HepG2 (cell line): ENCODE data around the gene ZNF865. TPM values are rescaled to one million over a fixed set of nuclear protein-coding genes. Genes with fewer than 3 reads are reported as not detected.

Experiments
- BRD4 ChIP-seq: sonication (generic); formaldehyde crosslinking; IDR thresholded peaks from 2 replicates; pipeline ENCODE4 v1.4.0; 2020; ENCODE audit warnings: missing genetic modification reagents
- CENPX ChIP-seq: sonication (generic); formaldehyde crosslinking; IDR thresholded peaks from 2 replicates; pipeline ENCODE4 v1.9.0; 2021; ENCODE audit warnings: mild to moderate bottlenecking, missing genetic modification reagents, moderate library complexity
- ELF4 ChIP-seq: sonication (generic); formaldehyde crosslinking; IDR thresholded peaks from 2 replicates; pipeline ENCODE4 v1.5.0; 2020; ENCODE audit warnings: missing genetic modification reagents, mild to moderate bottlenecking, moderate library complexity, borderline replicate concordance
- FOXK1 ChIP-seq: sonication (generic); formaldehyde crosslinking; IDR thresholded peaks from 2 replicates; pipeline ENCODE4 v1.4.0; 2020; ENCODE audit warnings: low read depth, missing genetic modification reagents, borderline replicate concordance
- GABPA ChIP-seq, 2 experiments: IDR thresholded peaks; 2 replicates each; pipeline ENCODE4 v1.6.1; 2011 to 2016; ENCODE audit warnings: low read depth in 2 of 2, low read length in 1 of 2, missing biosample characterization in 1 of 2, missing genetic modification characterization in 1 of 2
- GATAD2A ChIP-seq: IDR thresholded peaks from 2 replicates; pipeline ENCODE4 v1.6.1; 2016
- HMG20B ChIP-seq: conservative IDR thresholded peaks from 2 replicates; pipeline ENCODE4 v1.6.1; 2016; ENCODE audit warnings: missing genetic modification reagents, missing compliant biosample characterization
- ISL2 ChIP-seq: sonication (generic); formaldehyde crosslinking; IDR thresholded peaks from 2 replicates; pipeline ENCODE4 v1.5.0; 2020; ENCODE audit warnings: missing genetic modification reagents
- KDM2A ChIP-seq: sonication (generic); formaldehyde crosslinking; IDR thresholded peaks from 2 replicates; pipeline ENCODE4 v1.4.0; 2020; ENCODE audit warnings: low read depth, missing genetic modification reagents, borderline replicate concordance
- KMT2B ChIP-seq: IDR thresholded peaks from 2 replicates; pipeline ENCODE4 v1.6.1; 2016; ENCODE audit warnings: missing genetic modification reagents, missing compliant biosample characterization
- MAFF ChIP-seq: IDR thresholded peaks from 2 replicates; pipeline ENCODE4 v1.6.1; 2011; ENCODE audit warnings: low read depth, low read length, improper control_type of control experiment
- MBD4 ChIP-seq: IDR thresholded peaks from 2 replicates; pipeline ENCODE4 v1.6.1; 2012; ENCODE audit warnings: low read length, inconsistent platforms, borderline replicate concordance
- MEF2D ChIP-seq: sonication (generic); formaldehyde crosslinking; IDR thresholded peaks from 2 replicates; pipeline ENCODE4 v1.5.1; 2020; ENCODE audit warnings: mild to moderate bottlenecking, missing genetic modification reagents
- MTA1 ChIP-seq: sonication (generic); formaldehyde crosslinking; IDR thresholded peaks from 2 replicates; pipeline ENCODE4 v1.4.0; 2020; ENCODE audit warnings: missing genetic modification reagents, mild to moderate bottlenecking, borderline replicate concordance
- MYC ChIP-seq: sonication (generic); formaldehyde crosslinking; IDR thresholded peaks from 2 replicates; pipeline ENCODE4 v1.9.0; 2021; ENCODE audit warnings: missing genetic modification reagents, borderline replicate concordance
- NR1H2 ChIP-seq: sonication (generic); formaldehyde crosslinking; IDR thresholded peaks from 2 replicates; pipeline ENCODE4 v1.8.1; 2022; ENCODE audit warnings: low read depth, missing genetic modification reagents, borderline replicate concordance
- NR2F2 ChIP-seq: IDR thresholded peaks from 2 replicates; pipeline ENCODE4 v1.6.1; 2012; ENCODE audit warnings: low read depth, inconsistent platforms, borderline replicate concordance
- PCBP1 ChIP-seq: fragments of 200-400 bp; formaldehyde crosslinking; IDR thresholded peaks from 2 replicates; pipeline ENCODE4 v1.6.1; 2017; ENCODE audit warnings: mild to moderate bottlenecking, low read depth, low read length, borderline replicate concordance
- POGZ ChIP-seq: sonication (generic); formaldehyde crosslinking; IDR thresholded peaks from 2 replicates; pipeline ENCODE4 v1.4.0; 2020; ENCODE audit warnings: mild to moderate bottlenecking, missing genetic modification reagents
- POLR2AphosphoS2 ChIP-seq: IDR thresholded peaks from 2 replicates; pipeline ENCODE4 v1.6.1; 2011; ENCODE audit warnings: low read depth, low read length, improper control_type of control experiment
- RBM22 ChIP-seq: fragments of 200-400 bp; formaldehyde crosslinking; optimal IDR thresholded peaks from 2 replicates; pipeline ENCODE3; 2017; ENCODE audit warnings: mild to moderate bottlenecking, low read length, moderate library complexity
- RFXAP ChIP-seq: sonication (generic); formaldehyde crosslinking; IDR thresholded peaks from 2 replicates; pipeline ENCODE4 v1.4.0; 2020; ENCODE audit warnings: missing genetic modification reagents, borderline replicate concordance
- RXRA ChIP-seq: sonication (generic); formaldehyde crosslinking; IDR thresholded peaks from 2 replicates; pipeline ENCODE4 v1.5.1; 2020; ENCODE audit warnings: missing genetic modification reagents
- SALL2 ChIP-seq: sonication (generic); formaldehyde crosslinking; IDR thresholded peaks from 2 replicates; pipeline ENCODE4 v1.8.1; 2023; ENCODE audit warnings: mild to moderate bottlenecking, missing genetic modification reagents, inconsistent platforms
- SOX6 ChIP-seq, 2 experiments: fragments of 450-650 bp in 1 of 2; sonication (generic) in 1 of 2; formaldehyde crosslinking in 1 of 2; IDR thresholded peaks; 2 replicates each; pipeline versions ENCODE4 v1.4.0 to v1.6.1; 2017 to 2020; ENCODE audit warnings: antibody characterized with exemption in 1 of 2, mild to moderate bottlenecking in 1 of 2, missing genetic modification reagents in 1 of 2
- SP2 ChIP-seq: sonication (generic); formaldehyde crosslinking; IDR thresholded peaks from 2 replicates; pipeline ENCODE4 v1.5.1; 2020; ENCODE audit warnings: mild to moderate bottlenecking, missing genetic modification reagents
- TCF7 ChIP-seq: sonication (generic); IDR thresholded peaks from 2 replicates; pipeline ENCODE4 v1.6.1; 2016; ENCODE audit warnings: antibody characterized with exemption, low read depth
- ZBTB7A ChIP-seq: sonication (generic); formaldehyde crosslinking; IDR thresholded peaks from 2 replicates; pipeline ENCODE4 v1.8.0; 2022; ENCODE audit warnings: mild to moderate bottlenecking, missing genetic modification reagents
- ZFP82 ChIP-seq: sonication (generic); formaldehyde crosslinking; IDR thresholded peaks from 2 replicates; pipeline ENCODE4 v1.5.1; 2020; ENCODE audit warnings: mild to moderate bottlenecking, missing genetic modification reagents, borderline replicate concordance
- ZNF12 ChIP-seq: sonication (generic); formaldehyde crosslinking; IDR thresholded peaks from 2 replicates; pipeline ENCODE4 v1.5.0; 2020; ENCODE audit warnings: missing genetic modification reagents
- ZNF264 ChIP-seq: sonication (generic); formaldehyde crosslinking; IDR thresholded peaks from 2 replicates; pipeline ENCODE4 v1.4.0; 2020; ENCODE audit warnings: missing genetic modification reagents
- ZNF572 ChIP-seq: sonication (generic); formaldehyde crosslinking; IDR thresholded peaks from 2 replicates; pipeline ENCODE4 v1.5.1; 2020; ENCODE audit warnings: mild to moderate bottlenecking, missing genetic modification reagents
- ZNF709 ChIP-seq: sonication (generic); formaldehyde crosslinking; IDR thresholded peaks from 2 replicates; pipeline ENCODE4 v1.5.0; 2020; ENCODE audit warnings: mild to moderate bottlenecking, missing genetic modification reagents
- ZNF775 ChIP-seq: sonication (generic); formaldehyde crosslinking; IDR thresholded peaks from 2 replicates; pipeline ENCODE4 v1.4.0; 2020; ENCODE audit warnings: missing genetic modification reagents, mild to moderate bottlenecking, moderate library complexity, borderline replicate concordance
- polyA plus RNA-seq, 8 experiments: library from polyadenylated mRNA; depleted of rRNA in 3 of 8; stranded (reverse) in 7 of 8; unstranded in 1 of 8; fragments of >200 nt; fragmentation: Illumina TruSeq in 4 of 8; extraction: Trizol in 4 of 8; gene quantifications; 2 replicates each; pipeline versions ENCODE4 v1.2.1 to v1.2.3, GENCODE V29; 2011 to 2016; ENCODE audit warnings: low read depth in 4 of 8, missing spikeins in 1 of 8, mixed read lengths in 1 of 8; ENCODE audit not compliant: insufficient read depth in 1 of 8
- total RNA-seq, 5 experiments: library from RNA; depleted of rRNA; stranded (reverse); fragments of >200 nt; fragmentation: Illumina TruSeq; extraction: Trizol; gene quantifications; 2 replicates each; pipeline ENCODE4 v1.2.3, GENCODE V29; 2016; ENCODE audit warnings: low read depth in 1 of 5

Gene ZNF865
- total and polyA plus RNA-seq, 2 of the 13 experiments (the other 11 are each of a cell fraction or from before 2014, with no cell fraction given): 0.93 to 1.0 TPM

DNA sequence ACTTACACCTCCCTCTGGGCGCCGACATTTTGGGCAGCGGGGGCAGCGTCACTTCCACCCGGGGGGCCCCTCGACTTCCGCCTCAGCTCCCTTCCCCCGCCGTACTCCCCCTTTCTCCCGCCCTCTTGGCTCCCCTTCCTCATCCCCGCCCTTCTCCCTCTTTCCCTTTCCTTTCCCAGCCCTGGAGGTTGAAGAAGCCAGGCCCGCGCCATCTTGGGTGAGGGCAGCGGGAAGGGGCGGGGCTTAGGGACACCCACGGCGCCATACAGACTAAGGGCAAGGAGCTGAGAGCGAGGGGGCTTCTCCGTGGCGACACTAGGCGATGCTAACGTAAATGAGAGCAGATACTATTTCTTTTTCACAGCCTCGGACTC is 6.0 kb upstream of the ZNF865 start, which contains the start of gene FIZ1 (continued):
- TF ChIP-seq POGZ: peak; percentile 31; the same call in 1 of the 2 replicates
- no peak for TF ChIP-seq BRD4
- TF ChIP-seq RXRA (CRISPR knock-in tag): peak; percentile 9; the same call in 1 of the 2 replicates
- TF ChIP-seq ZNF572 (CRISPR knock-in tag): no peak
- no peak for TF ChIP-seq TCF7
- TF ChIP-seq MAFF: no peak
- peak; percentile 82 for TF ChIP-seq GABPA (IDR thresholded peaks at IDR 0.05; ENCODE audit: low read depth, low read length)
- peak; percentile 92 for TF ChIP-seq GABPA (CRISPR knock-in tag; IDR thresholded peaks at IDR 0.05; ENCODE audit: low read depth)
- no peak; the same call in 1 of the 2 replicates for TF ChIP-seq GATAD2A (CRISPR knock-in tag)
- TF ChIP-seq KDM2A (CRISPR knock-in tag): peak; percentile 33; the same call in 1 of the 2 replicates
- no peak for TF ChIP-seq POLR2AphosphoS2
- peak; percentile 74; the same call in 1 of the 2 replicates for TF ChIP-seq PCBP1
- TF ChIP-seq HMG20B (CRISPR knock-in tag): no peak
- no peak for TF ChIP-seq ZNF12 (CRISPR knock-in tag)
- TF ChIP-seq FOXK1 (CRISPR knock-in tag): peak; percentile 66; the same call in 1 of the 2 replicates
- no peak for TF ChIP-seq ZFP82 (CRISPR knock-in tag)
- no peak for TF ChIP-seq RBM22
- TF ChIP-seq SOX6 (IDR thresholded peaks at IDR 0.05): no peak
- peak; percentile 70 for TF ChIP-seq SOX6 (CRISPR knock-in tag; IDR thresholded peaks at IDR 0.05)
- no peak for TF ChIP-seq ZBTB7A (CRISPR knock-in tag)
- TF ChIP-seq NR1H2 (CRISPR knock-in tag): no peak
- peak; percentile 21; the same call in 1 of the 2 replicates for TF ChIP-seq ELF4 (CRISPR knock-in tag)
- TF ChIP-seq SALL2 (CRISPR knock-in tag): 0 out of 2 replicates have a peak, but pooled peaks have one; percentile 81
- 0 out of 2 replicates have a peak, but pooled peaks have one; percentile 22 for TF ChIP-seq RFXAP (CRISPR knock-in tag)
- no peak for TF ChIP-seq ZNF264 (CRISPR knock-in tag)
- TF ChIP-seq ISL2 (CRISPR knock-in tag): no peak
- no peak for TF ChIP-seq MBD4
- TF ChIP-seq KMT2B: no peak
- TF ChIP-seq NR2F2: no peak
- no peak for TF ChIP-seq MEF2D
- no peak for TF ChIP-seq ZNF709 (CRISPR knock-in tag)
- no peak for TF ChIP-seq CENPX (CRISPR knock-in tag)
- TF ChIP-seq MYC (CRISPR knock-in tag): peak; percentile 20; the same call in 1 of the 2 replicates
- no peak for TF ChIP-seq ZNF775 (CRISPR knock-in tag)
- peak; percentile 74 for TF ChIP-seq SP2 (CRISPR knock-in tag)
- TF ChIP-seq MTA1 (CRISPR knock-in tag): peak; percentile 11; the same call in 1 of the 2 replicates
